HFFc6 (cell line): ENCODE data around the gene USP12. TPM values are rescaled to one million over a fixed set of nuclear protein-coding genes. Genes with fewer than 3 reads are reported as not detected.

Experiments used
- DNase-seq: peaks from one replicate; pipeline ENCODE4 v3.0.0-alpha.2; 2018
- H3K27ac Mint-ChIP-seq: 2 replicates; pipeline ENCODE4 v1.8.0; 2020; ENCODE audit warnings: mild to moderate bottlenecking, mixed read lengths
- H3K27me3 Mint-ChIP-seq: 2 replicates; pipeline ENCODE4 v1.8.0; 2021; ENCODE audit warnings: mild to moderate bottlenecking, moderate library complexity, mixed read lengths; ENCODE audit not compliant: insufficient read depth
- H3K36me3 Mint-ChIP-seq: 2 replicates; pipeline ENCODE4 v1.8.0; 2021; ENCODE audit warnings: low read depth, mixed read lengths
- H3K4me1 Mint-ChIP-seq: 2 replicates; pipeline ENCODE4 v1.8.0; 2020; ENCODE audit warnings: low read depth, mixed read lengths
- H3K4me3 Mint-ChIP-seq: 2 replicates; pipeline ENCODE4 v1.8.0; 2020; ENCODE audit warnings: mild to moderate bottlenecking, moderate library complexity, mixed read lengths
- H3K9me3 Mint-ChIP-seq: 2 replicates; pipeline ENCODE4 v1.8.0; 2020; ENCODE audit warnings: mild to moderate bottlenecking, mixed read lengths
- total RNA-seq, 6 experiments: library from RNA; stranded (reverse); fragmentation: NEBNext Ultra II Directional; extraction: Animal tissue kit (Norgen Biotek cat#: 25700); gene quantifications; 2 replicates in 1 of 6; 3 replicates in 5 of 6; pipeline ENCODE4 v1.2.3, GENCODE V29; 2021
- TF ChIP-seq, protein P1 (sequence below): fragments of 200-600 bp; sonication (generic); IDR thresholded peaks from 2 replicates; pipeline ENCODE4 v1.5.0; 2021; ENCODE audit warnings: antibody characterized with exemption, mild to moderate bottlenecking

Gene USP12
- total RNA-seq, 6 experiments from 2014 or later, result 20.0 to 25.2 (median 22.7) TPM

DNA sequence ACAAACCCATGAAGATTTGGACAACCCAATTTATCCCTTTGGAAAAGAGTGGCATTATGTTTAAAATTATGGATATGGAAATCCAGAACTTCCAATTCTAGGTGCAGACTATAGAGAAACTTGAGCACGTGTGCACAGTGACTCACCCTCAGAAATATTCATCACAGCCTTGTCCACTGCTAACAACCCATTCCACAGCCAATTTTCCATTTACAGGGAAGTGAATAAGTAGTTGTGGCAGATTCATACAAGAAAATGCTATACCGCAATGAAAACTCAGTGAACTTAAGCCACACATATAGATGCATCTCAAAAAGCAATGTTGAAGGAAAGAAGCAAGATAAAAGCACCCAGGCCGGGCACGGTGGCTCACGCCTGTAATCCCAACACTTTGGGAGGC, 133.3 kb downstream of the USP12 start:
- DNase-seq, result peak; percentile 53
- H3K27ac Mint-ChIP-seq, result peak overlapping the region; percentile 27; the same call in 1 of the 2 replicates
- peaks cover 58% of the 10 kb centered on the region for H3K4me1 Mint-ChIP-seq
- H3K36me3 Mint-ChIP-seq, result no peaks in the 10 kb centered on the region
- H3K27me3 Mint-ChIP-seq, result peaks cover 2% of the 10 kb centered on the region
- no peak overlapping the region for H3K4me3 Mint-ChIP-seq
- H3K9me3 Mint-ChIP-seq, result no peaks in the 10 kb centered on the region
- TF ChIP-seq, protein P1, sequence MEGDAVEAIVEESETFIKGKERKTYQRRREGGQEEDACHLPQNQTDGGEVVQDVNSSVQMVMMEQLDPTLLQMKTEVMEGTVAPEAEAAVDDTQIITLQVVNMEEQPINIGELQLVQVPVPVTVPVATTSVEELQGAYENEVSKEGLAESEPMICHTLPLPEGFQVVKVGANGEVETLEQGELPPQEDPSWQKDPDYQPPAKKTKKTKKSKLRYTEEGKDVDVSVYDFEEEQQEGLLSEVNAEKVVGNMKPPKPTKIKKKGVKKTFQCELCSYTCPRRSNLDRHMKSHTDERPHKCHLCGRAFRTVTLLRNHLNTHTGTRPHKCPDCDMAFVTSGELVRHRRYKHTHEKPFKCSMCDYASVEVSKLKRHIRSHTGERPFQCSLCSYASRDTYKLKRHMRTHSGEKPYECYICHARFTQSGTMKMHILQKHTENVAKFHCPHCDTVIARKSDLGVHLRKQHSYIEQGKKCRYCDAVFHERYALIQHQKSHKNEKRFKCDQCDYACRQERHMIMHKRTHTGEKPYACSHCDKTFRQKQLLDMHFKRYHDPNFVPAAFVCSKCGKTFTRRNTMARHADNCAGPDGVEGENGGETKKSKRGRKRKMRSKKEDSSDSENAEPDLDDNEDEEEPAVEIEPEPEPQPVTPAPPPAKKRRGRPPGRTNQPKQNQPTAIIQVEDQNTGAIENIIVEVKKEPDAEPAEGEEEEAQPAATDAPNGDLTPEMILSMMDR, result no peak

DNA sequence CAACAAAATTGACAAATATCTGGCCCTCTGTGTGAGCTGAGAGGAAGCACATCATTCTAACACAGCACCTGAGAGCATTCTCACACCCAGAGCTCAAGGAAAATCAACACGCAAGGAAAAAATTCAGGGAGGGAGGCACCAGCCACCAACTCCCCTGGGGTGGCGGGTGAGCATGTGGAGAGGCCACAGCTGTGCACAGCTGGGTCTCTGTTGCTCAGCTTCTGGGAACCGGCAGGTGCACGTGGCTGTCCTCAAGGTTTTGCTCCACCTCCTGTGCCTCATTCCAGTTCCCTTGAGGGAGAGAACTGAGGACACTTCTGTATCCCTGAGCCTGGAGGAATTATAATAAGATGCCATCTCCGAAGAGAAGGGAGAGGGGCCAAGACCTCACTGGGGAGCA, 134.0 kb downstream of the USP12 start:
- H3K4me3 Mint-ChIP-seq, result no peak overlapping the region

DNA sequence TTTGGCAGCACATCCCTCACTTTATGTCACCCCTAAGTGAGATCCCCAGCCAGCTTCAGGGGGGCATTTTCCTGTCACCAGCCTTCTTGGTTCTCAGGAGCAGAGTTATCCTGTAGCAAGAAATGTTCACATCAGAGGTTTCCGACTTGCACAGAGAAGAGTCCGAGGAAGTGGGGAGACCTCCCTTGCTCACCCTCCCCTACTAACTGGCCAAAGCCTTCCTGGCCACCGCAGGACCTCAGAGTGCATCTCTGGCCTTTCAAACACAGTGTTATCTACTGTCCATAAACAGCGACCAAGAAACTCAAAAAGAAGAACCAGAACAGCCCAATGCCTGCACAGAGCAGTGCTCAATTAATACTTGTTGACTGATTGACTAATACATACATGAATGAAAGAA, 134.4 kb downstream of the USP12 start:
- peaks cover 49% of the 10 kb centered on the region for H3K4me1 Mint-ChIP-seq

More for the DNA sequence above, 134.0 kb downstream of the USP12 start:
- peaks cover 2% of the 10 kb centered on the region for H3K27me3 Mint-ChIP-seq
- no peak for DNase-seq
- H3K27ac Mint-ChIP-seq, result no peak overlapping the region
- H3K36me3 Mint-ChIP-seq, result no peaks in the 10 kb centered on the region
- peaks cover 51% of the 10 kb centered on the region for H3K4me1 Mint-ChIP-seq
- H3K9me3 Mint-ChIP-seq, result no peaks in the 10 kb centered on the region
- TF ChIP-seq, protein P1, result no peak

DNA sequence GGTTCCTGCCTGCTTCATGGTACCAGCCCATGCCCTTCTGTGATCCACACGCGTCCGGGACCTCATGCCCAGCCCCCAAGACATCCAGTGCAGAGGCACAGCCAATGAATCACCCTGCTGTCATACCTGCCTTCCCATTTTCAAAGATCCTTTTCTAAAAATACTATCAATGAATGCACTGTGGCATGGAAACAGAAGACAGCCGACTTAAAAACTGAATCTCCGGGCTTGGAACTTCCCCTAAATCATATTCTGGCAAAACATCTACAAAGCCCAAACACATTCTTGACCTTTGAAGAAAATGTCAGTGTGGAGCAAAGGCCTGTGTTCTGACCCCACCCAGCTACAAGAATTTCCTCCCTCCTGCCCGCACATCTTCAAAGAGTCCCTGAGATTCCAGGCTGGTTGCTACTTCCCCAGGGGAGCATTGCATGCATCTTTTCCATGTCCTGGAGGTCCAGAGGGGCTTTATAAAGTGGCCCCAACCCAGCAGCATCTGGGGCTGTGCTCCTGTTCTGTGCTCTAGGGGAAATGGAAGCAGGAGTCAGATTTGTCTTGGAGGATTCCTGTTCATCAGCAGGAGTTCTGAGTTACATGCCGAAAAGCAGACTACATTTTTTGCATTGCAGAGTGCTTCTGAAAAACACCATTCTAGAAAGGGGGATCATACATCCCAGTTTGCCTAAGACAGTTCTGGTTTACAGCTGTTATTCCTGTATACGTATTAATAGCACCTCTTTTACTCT, 135.2 kb downstream of the USP12 start:
- H3K36me3 Mint-ChIP-seq, result no peaks in the 10 kb centered on the region
- peaks cover 3% of the 10 kb centered on the region for H3K27me3 Mint-ChIP-seq
- DNase-seq, result no peak
- no peaks in the 10 kb centered on the region for H3K9me3 Mint-ChIP-seq
- peak overlapping the region; percentile 53 for H3K4me3 Mint-ChIP-seq
- peaks cover 48% of the 10 kb centered on the region for H3K4me1 Mint-ChIP-seq
- TF ChIP-seq, protein P1, result no peak
- no peak overlapping the region for H3K27ac Mint-ChIP-seq

More for the DNA sequence above, 134.4 kb downstream of the USP12 start:
- TF ChIP-seq, protein P1, result no peak
- Mint-ChIP-seq H3K27ac (no peak overlapping the region), H3K9me3 (no peaks in the 10 kb centered on the region), H3K4me3 (no peak overlapping the region), H3K36me3 (no peaks in the 10 kb centered on the region), H3K27me3 (peaks cover 2% of the 10 kb centered on the region)
- no peak for DNase-seq

DNA sequence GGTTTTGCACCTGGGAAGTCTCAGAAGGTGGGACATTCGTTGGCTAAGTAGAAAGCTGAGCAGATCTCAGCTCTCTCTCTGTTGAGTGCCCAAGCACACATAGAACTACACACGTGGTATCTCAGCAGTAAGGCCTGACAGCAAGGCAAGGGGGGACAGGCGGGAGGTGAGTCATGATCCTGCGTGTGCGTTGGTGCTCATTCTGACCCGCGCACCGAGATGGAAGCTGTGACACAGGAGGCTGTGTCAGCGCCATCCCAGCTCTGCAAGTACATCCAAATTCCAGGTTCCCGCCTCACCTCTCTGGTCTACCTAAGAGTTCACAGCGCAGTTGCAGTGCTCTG, 135.7 kb downstream of the USP12 start:
- no peak for DNase-seq
- TF ChIP-seq, protein P1, result no peak
- H3K9me3 Mint-ChIP-seq, result no peaks in the 10 kb centered on the region
- H3K4me3 Mint-ChIP-seq, result peak overlapping the region; percentile 53
- no peak overlapping the region for H3K27ac Mint-ChIP-seq
- H3K4me1 Mint-ChIP-seq, result peaks cover 43% of the 10 kb centered on the region
- H3K36me3 Mint-ChIP-seq, result no peaks in the 10 kb centered on the region
- H3K27me3 Mint-ChIP-seq, result peaks cover 8% of the 10 kb centered on the region
